AG09319 (cell line): ENCODE data around the gene IFNB1.

Experiments
- DNase-seq: peaks from one replicate; pipeline ENCODE4 v3.0.0-alpha.2; 2010; ENCODE audit warnings: low read depth; ENCODE audit errors: extremely low read depth
- TF ChIP-seq, protein P1 (sequence below): IDR thresholded peaks from 2 replicates; pipeline ENCODE4 v1.5.1; 2011; ENCODE audit warnings: low read depth, mild to moderate bottlenecking, inconsistent platforms, low read length, moderate library complexity

The IFNB1 gene

DNA sequence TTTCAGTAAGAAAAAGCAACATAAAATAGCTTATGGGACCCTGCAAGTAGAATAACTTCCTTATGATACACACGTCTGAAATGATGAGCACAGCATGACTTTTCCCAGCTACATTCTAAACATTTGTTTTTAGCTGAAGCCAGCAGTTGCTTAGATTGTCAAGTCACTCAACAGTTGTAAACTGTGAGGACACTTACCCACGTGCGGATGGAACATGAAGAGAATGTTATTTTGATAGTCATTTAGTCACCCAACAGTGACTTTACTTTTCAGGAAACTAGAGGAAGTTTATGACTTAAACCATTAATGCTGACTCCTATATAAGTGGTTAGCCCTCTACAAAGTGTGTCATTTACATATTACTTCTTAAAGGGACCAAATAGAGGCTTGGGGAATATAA is 49.3 kb downstream of the IFNB1 start:
- TF ChIP-seq, protein P1, sequence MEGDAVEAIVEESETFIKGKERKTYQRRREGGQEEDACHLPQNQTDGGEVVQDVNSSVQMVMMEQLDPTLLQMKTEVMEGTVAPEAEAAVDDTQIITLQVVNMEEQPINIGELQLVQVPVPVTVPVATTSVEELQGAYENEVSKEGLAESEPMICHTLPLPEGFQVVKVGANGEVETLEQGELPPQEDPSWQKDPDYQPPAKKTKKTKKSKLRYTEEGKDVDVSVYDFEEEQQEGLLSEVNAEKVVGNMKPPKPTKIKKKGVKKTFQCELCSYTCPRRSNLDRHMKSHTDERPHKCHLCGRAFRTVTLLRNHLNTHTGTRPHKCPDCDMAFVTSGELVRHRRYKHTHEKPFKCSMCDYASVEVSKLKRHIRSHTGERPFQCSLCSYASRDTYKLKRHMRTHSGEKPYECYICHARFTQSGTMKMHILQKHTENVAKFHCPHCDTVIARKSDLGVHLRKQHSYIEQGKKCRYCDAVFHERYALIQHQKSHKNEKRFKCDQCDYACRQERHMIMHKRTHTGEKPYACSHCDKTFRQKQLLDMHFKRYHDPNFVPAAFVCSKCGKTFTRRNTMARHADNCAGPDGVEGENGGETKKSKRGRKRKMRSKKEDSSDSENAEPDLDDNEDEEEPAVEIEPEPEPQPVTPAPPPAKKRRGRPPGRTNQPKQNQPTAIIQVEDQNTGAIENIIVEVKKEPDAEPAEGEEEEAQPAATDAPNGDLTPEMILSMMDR = no peak
- no peak for DNase-seq

DNA sequence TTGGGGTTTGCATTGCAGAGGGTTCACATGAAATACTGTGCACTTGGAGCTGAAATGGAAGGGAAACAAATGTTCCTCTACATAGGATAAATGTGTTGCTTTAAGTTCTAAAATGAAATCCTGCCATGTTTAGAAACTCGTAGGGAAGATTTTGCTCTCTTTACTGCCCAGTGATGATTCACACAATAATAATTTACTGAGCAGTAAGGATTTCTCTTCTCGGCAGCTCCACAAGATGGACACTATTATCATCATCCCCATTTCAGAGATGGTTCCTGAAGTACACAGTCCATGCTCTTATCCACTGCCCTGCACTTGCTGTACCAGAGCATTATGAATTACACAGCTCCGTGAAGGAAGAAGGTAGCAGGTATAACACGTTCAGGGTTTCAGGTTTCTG is 50.4 kb downstream of the IFNB1 start:
- DNase-seq = no peak
- TF ChIP-seq, protein P1 = no peak
